HG03066 (cell line): ENCODE results near the gene PROP1.
"Not testable (repeated sequence)": the region's sequence is repeated elsewhere in the genome, so short reads cannot be mapped to it uniquely, and the experiment has no call there.

Source experiments
- ATAC-seq: cut with Tn5 transposase; IDR thresholded peaks from one replicate; pipeline ENCODE4 v1.9.1; 2021; ENCODE audit warnings: low read depth; ENCODE audit not compliant: unreplicated experiment

Gene PROP1

GRCh38 chr5:177995691-177996595, at the start of gene PROP1:
TSS of gene PROP1 (minus strand) at chr5:177996242. CDS start at chr5:177995933, 309 bp downstream.
- ATAC-seq = no peak

GRCh38 chr5:178019379-178020030, 23.5 kb upstream of the PROP1 start:
- not testable (repeated sequence) for ATAC-seq

- ATAC-seq = not testable (repeated sequence)
Observed at GRCh38 chr5:178012758-178013157, 16.7 kb upstream of the PROP1 start.

GRCh38 chr5:178011816-178012554, 15.9 kb upstream of the PROP1 start:
- not testable (repeated sequence) for ATAC-seq

- not testable (repeated sequence) for ATAC-seq
Observed at GRCh38 chr5:178007272-178007671, 11.2 kb upstream of the PROP1 start.

- not testable (repeated sequence) for ATAC-seq
Observed at GRCh38 chr5:178006536-178007231, 10.6 kb upstream of the PROP1 start.

GRCh38 chr5:178006181-178006535, 10.1 kb upstream of the PROP1 start:
- ATAC-seq = not testable (repeated sequence)

- ATAC-seq = no peak
Observed at GRCh38 chr5:177997846-177998245, 1.8 kb upstream of the PROP1 start.

GRCh38 chr5:177997319-177997670, 1.3 kb upstream of the PROP1 start:
- ATAC-seq = no peak

- no peak for ATAC-seq
Observed at GRCh38 chr5:177996660-177997318, 747 bp upstream of the PROP1 start.

GRCh38 chr5:177994561-177995190, 1.4 kb downstream of the PROP1 start:
- ATAC-seq = no peak

- ATAC-seq = no peak
Observed at GRCh38 chr5:177994063-177994462, 2.0 kb downstream of the PROP1 start.

GRCh38 chr5:177992466-177992865, 3.6 kb downstream of the PROP1 start:
- ATAC-seq = no peak

- ATAC-seq = no peak
Observed at GRCh38 chr5:177988989-177989625, 6.9 kb downstream of the PROP1 start.

- ATAC-seq = no peak
Observed at GRCh38 chr5:177987326-177987725, 8.7 kb downstream of the PROP1 start.

GRCh38 chr5:177985430-177986040, 10.5 kb downstream of the PROP1 start:
- ATAC-seq = no peak

GRCh38 chr5:177984584-177985206, 11.3 kb downstream of the PROP1 start:
- ATAC-seq = no peak
